Prostate gland (tissue), 2 donors: Measurements from ENCODE around the gene EHBP1.

Experiments
- CTCF ChIP-seq, 4 experiments: fragments of 200-600 bp in 2 of 4; fragments of 450-650 bp in 2 of 4; sonication (generic) in 2 of 4; IDR thresholded peaks; 1 replicate in 3 of 4; 2 replicates in 1 of 4; pipeline ENCODE4 v1.5.1; 2016 to 2019; ENCODE audit warnings: antibody characterized with exemption in 4 of 4, mild to moderate bottlenecking in 2 of 4, moderate library complexity in 2 of 4
- POLR2A ChIP-seq: fragments of 450-650 bp; IDR thresholded peaks from one replicate; pipeline ENCODE4 v1.6.1; 2016; ENCODE audit warnings: antibody characterized with exemption, mild to moderate bottlenecking
- POLR2AphosphoS5 ChIP-seq: sonication (generic); formaldehyde crosslinking; IDR thresholded peaks from one replicate; pipeline ENCODE4 v1.6.1; 2017; ENCODE audit warnings: antibody characterized with exemption

- no peak for TF ChIP-seq CTCF (IDR thresholded peaks at IDR 0.05)
- TF ChIP-seq POLR2AphosphoS5 = no peak
- TF ChIP-seq POLR2A = no peak
Observed at GRCh38 chr2:62868947-62869346, 163.4 kb downstream of the EHBP1 start.
